KMS-11 (cell line): ENCODE data around the gene AOPEP.
"Not testable (repeated sequence)": the region's sequence is repeated elsewhere in the genome, so short reads cannot be mapped to it uniquely, and the experiment has no call there.

ENCODE experiments used
- H2AFZ ChIP-seq: fragments of 200-600 bp; sonication (generic); 2 replicates; pipeline ENCODE4 v1.6.1; 2016; ENCODE audit warnings: antibody characterized with exemption, mixed run types, low read depth
- H3K27ac ChIP-seq: fragments of 200-600 bp; sonication (generic); 2 replicates; pipeline ENCODE4 v1.6.1; 2016; ENCODE audit warnings: mild to moderate bottlenecking, mixed run types
- H3K27me3 ChIP-seq: fragments of 200-600 bp; sonication (generic); 2 replicates; pipeline ENCODE4 v1.6.1; 2017; ENCODE audit warnings: mild to moderate bottlenecking, low read depth, mixed run types, moderate library complexity; ENCODE audit not compliant: insufficient read depth
- H3K36me3 ChIP-seq: fragments of 200-600 bp; sonication (generic); 2 replicates; pipeline ENCODE4 v1.6.1; 2017; ENCODE audit warnings: mild to moderate bottlenecking, mixed run types; ENCODE audit not compliant: insufficient read depth
- H3K4me1 ChIP-seq: fragments of 200-600 bp; sonication (generic); 2 replicates; pipeline ENCODE4 v1.6.1; 2016; ENCODE audit warnings: mild to moderate bottlenecking, low read depth, mixed run types; ENCODE audit not compliant: poor library complexity, severe bottlenecking
- H3K4me2 ChIP-seq: fragments of 200-600 bp; sonication (generic); 2 replicates; pipeline ENCODE4 v1.7.0; 2016; ENCODE audit warnings: mild to moderate bottlenecking, mixed run types
- H3K4me3 ChIP-seq: fragments of 200-600 bp; sonication (generic); IDR thresholded peaks from 2 replicates; pipeline ENCODE4 v1.6.1; 2017; ENCODE audit warnings: low read depth, low read length, mixed read lengths; ENCODE audit not compliant: insufficient read depth
- H3K79me2 ChIP-seq: fragments of 200-600 bp; sonication (generic); 2 replicates; pipeline ENCODE4 v1.6.1; 2016; ENCODE audit warnings: low read depth, mixed run types; ENCODE audit not compliant: insufficient read depth
- H3K9ac ChIP-seq: fragments of 200-600 bp; sonication (generic); 2 replicates; pipeline ENCODE4 v1.6.1; 2016; ENCODE audit warnings: mild to moderate bottlenecking, mixed run types
- H4K20me1 ChIP-seq: fragments of 200-600 bp; sonication (generic); 2 replicates; pipeline ENCODE4 v1.6.1; 2016; ENCODE audit warnings: mild to moderate bottlenecking, mixed run types; ENCODE audit not compliant: insufficient read depth
- TF ChIP-seq, protein P1 (sequence below): fragments of 200-600 bp; sonication (generic); conservative IDR thresholded peaks from 2 replicates; pipeline ENCODE4 v1.6.1; 2017; ENCODE audit warnings: low read depth, mild to moderate bottlenecking, antibody characterized with exemption, low read length, moderate library complexity, mixed read lengths

AOPEP gene

DNA sequence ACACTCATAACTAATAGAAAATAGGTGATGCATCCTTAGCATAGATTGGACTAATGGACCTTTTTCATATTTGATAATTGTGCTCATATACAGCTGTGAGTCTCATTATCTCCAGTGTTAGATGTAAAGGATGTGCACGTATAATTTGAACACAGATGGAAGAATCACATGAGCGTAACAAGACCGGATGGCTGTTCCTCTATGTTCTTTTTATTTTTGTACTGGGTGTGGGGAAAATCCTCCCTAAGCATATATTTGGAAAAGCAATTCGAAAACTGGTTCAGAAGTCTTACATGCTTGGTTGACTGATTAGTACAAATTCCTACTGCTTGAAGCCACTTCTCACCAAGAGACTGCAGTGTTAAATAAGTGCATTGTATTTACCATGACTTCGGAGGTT lies 230.2 kb downstream of the AOPEP start:
- Histone ChIP-seq H3K4me1 (no peaks in the 10 kb centered on the region), H3K27me3 (no peaks in the 10 kb centered on the region), H3K79me2 (no peaks in the 10 kb centered on the region)

DNA sequence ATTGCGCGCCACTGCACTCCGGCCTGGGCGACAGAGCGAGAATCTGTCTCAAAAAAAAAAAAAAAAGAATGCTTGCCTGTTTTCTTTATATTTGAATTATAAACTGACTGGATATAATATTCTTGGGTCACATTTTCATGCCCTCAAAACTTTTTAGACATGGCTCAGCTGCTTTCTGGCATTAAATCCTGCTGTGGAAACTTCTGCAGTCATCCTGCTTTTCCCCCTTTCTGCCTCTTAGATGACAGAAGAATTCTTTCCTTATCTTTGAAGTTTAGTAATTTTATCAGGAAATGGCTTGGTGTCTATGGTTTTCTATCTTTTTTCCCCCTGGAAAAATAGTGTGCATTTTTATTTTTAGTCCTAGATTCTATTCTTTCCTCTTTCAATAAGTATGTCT lies 234.5 kb downstream of the AOPEP start:
- H3K4me1 ChIP-seq, result no peaks in the 10 kb centered on the region
- H3K4me3 ChIP-seq, result no peak overlapping the region
- no peaks in the 10 kb centered on the region for H3K27me3 ChIP-seq
- no peaks in the 10 kb centered on the region for H3K36me3 ChIP-seq
- TF ChIP-seq, protein P1, sequence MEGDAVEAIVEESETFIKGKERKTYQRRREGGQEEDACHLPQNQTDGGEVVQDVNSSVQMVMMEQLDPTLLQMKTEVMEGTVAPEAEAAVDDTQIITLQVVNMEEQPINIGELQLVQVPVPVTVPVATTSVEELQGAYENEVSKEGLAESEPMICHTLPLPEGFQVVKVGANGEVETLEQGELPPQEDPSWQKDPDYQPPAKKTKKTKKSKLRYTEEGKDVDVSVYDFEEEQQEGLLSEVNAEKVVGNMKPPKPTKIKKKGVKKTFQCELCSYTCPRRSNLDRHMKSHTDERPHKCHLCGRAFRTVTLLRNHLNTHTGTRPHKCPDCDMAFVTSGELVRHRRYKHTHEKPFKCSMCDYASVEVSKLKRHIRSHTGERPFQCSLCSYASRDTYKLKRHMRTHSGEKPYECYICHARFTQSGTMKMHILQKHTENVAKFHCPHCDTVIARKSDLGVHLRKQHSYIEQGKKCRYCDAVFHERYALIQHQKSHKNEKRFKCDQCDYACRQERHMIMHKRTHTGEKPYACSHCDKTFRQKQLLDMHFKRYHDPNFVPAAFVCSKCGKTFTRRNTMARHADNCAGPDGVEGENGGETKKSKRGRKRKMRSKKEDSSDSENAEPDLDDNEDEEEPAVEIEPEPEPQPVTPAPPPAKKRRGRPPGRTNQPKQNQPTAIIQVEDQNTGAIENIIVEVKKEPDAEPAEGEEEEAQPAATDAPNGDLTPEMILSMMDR, result no peak
- no peak overlapping the region for H3K9ac ChIP-seq
- H4K20me1 ChIP-seq, result no peaks in the 10 kb centered on the region
- H3K79me2 ChIP-seq, result no peaks in the 10 kb centered on the region
- H2AFZ ChIP-seq, result no peak overlapping the region
- no peak overlapping the region for H3K27ac ChIP-seq
- H3K4me2 ChIP-seq, result no peak overlapping the region

More for the DNA sequence above, 230.2 kb downstream of the AOPEP start:
- no peak overlapping the region for H3K4me3 ChIP-seq
- no peak overlapping the region for H3K9ac ChIP-seq
- H3K4me2 ChIP-seq, result no peak overlapping the region
- TF ChIP-seq, protein P1, result no peak
- no peaks in the 10 kb centered on the region for H3K36me3 ChIP-seq
- H4K20me1 ChIP-seq, result no peaks in the 10 kb centered on the region
- no peak overlapping the region for H3K27ac ChIP-seq
- no peak overlapping the region for H2AFZ ChIP-seq

DNA sequence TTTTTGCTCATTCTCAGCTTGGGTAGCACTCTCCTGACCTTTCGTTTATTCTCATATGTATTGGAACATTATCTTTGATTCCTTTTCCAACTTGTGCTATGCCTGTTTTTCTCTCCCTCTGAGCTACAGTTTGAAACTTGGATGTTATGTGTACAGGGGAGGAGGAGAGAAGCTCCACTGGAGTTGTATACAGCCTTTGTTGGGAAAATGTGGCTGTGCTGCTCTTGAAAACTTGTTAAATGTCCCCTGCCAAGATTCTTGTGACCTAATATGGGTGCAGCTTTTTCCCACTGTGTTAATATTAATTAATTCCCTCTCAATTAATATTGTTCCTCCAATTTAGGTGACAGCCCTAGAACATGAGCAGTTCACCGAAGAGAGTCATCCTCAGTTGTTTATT lies 235.4 kb downstream of the AOPEP start:
- Histone ChIP-seq H3K27ac (no peak overlapping the region), H3K4me2 (no peak overlapping the region), H3K79me2 (no peaks in the 10 kb centered on the region), H3K27me3 (no peaks in the 10 kb centered on the region), H3K9ac (no peak overlapping the region), H3K4me3 (no peak overlapping the region), H2AFZ (no peak overlapping the region), H4K20me1 (no peaks in the 10 kb centered on the region), H3K4me1 (no peaks in the 10 kb centered on the region), H3K36me3 (no peaks in the 10 kb centered on the region)
- TF ChIP-seq, protein P1, result no peak

DNA sequence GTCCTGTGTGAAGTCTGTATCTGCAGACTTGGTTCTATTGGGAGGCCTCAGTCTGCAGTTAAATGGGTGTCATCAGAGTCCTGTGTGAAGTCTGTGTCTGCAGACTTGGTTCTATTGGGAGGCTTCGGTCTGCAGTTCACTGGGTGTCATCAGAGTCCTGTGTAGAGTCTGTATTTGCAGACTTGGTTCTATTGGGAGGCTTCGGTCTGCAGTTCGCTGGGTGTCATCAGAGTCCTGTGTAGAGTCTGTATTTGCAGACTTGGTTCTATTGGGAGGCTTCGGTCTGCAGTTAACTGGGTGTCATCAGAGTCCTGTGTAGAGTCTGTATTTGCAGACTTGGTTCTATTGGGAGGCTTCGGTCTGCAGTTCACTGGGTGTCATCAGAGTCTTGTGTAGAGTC lies 239.1 kb downstream of the AOPEP start:
- not testable (repeated sequence) for H3K4me2 ChIP-seq

DNA sequence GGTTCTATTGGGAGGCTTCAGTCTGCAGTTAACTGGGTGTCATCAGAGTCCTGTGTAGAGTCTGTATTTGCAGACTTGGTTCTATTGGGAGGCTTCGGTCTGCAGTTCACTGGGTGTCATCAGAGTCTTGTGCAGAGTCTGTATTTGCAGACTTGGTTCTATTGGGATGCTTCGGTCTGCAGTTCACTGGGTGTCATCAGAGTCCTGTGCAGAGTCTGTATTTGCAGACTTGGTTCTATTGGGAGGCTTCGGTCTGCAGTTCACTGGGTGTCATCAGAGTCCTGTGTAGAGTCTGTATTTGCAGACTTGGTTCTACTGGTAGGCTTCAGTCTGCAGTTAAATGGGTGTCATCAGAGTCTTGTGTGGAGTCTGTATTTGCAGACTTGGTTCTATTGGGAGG lies 239.5 kb downstream of the AOPEP start:
- not testable (repeated sequence) for H3K4me1 ChIP-seq, H4K20me1 ChIP-seq, H3K79me2 ChIP-seq, H2AFZ ChIP-seq, H3K36me3 ChIP-seq, H3K4me3 ChIP-seq, H3K4me2 ChIP-seq, H3K27ac ChIP-seq, H3K9ac ChIP-seq, H3K27me3 ChIP-seq

More for the DNA sequence above, 239.1 kb downstream of the AOPEP start:
- not testable (repeated sequence) for H3K27ac ChIP-seq, H3K36me3 ChIP-seq, H3K79me2 ChIP-seq, H4K20me1 ChIP-seq, H3K4me3 ChIP-seq, H3K4me1 ChIP-seq, H3K27me3 ChIP-seq, H3K9ac ChIP-seq, H2AFZ ChIP-seq
